Brain microvascular endothelial cell (primary cell): ENCODE measurements around the gene PTOV1.
A peak's percentile ranks its signal among the peaks of the same experiment; 100 is the strongest.

Experiments used
- DNase-seq: peaks from one replicate; pipeline ENCODE4 v3.0.0-alpha.2; 2020
- H3K27ac ChIP-seq: fragments of 250-450 bp; sonication (Bioruptor Pico); 2 replicates; pipeline ENCODE4 v1.5.1; 2020; ENCODE audit warnings: mild to moderate bottlenecking, moderate library complexity
- H3K27me3 ChIP-seq: fragments of 250-450 bp; sonication (Bioruptor Pico); replicated peaks from 2 replicates; pipeline ENCODE4 v1.5.1; 2020; ENCODE audit warnings: mild to moderate bottlenecking
- H3K36me3 ChIP-seq: fragments of 250-450 bp; sonication (Bioruptor Pico); replicated peaks from 2 replicates; pipeline ENCODE4 v1.5.1; 2020; ENCODE audit warnings: mild to moderate bottlenecking
- H3K4me3 ChIP-seq: 2 replicates; pipeline ENCODE4 v1.5.1; 2011; ENCODE audit warnings: low read depth, mild to moderate bottlenecking, control low read depth, low read length, moderate library complexity
- in situ Hi-C: cut with HindIII; loops from 2 replicates; pipeline ENCODE4 v1.10.0; 2017; ENCODE audit warnings: low sequenced_read_pairs, low pct_ligation_motif_present
- TF ChIP-seq, protein P1 (sequence below): IDR thresholded peaks from 2 replicates; pipeline ENCODE4 v1.5.1; 2011; ENCODE audit warnings: low read depth, mild to moderate bottlenecking, moderate library complexity, low read length, control low read depth, inconsistent platforms; ENCODE audit errors: missing control alignments

Gene PTOV1

DNA sequence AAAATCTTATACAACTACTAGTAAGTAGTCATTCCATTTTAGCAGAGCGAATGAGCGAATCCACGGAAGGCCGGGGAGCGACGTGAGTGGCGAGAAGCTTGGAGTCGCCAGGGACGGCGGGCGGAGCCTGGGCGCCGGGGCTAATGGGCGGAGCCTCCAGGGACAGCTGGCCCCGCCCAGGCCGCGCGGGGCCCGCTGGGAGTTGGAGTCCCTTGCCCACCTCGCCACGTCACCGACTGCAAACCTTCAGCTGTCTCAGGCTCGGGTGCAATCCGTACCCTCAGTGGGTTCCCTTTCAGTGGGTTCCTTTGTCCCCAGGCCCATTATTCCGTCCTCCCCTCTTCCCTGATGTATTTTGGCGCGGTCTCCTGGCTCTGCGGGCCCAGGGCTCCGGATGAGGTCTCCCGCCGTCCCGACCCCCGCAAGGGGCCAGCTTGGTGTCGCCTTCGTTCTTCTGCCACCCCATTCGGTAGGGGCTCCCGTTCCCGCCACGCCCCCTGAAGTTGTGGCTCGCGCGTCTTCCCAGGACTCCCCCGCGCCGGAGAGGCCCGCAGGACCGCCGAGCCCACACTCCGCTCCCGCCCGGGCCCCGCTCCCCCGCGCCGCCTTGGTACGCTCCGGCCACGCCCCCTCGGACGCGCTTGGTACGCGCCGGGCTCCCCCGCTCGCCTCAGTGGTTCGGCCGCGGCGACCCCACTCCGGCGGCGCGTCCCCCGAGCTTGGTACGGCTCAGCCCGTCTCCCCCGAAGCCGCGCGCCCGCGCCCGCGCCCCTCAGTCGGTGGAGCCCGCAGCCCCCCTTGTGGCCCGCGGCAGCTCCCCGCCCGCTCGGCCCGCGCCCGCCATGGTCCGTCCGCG lies at the start of gene PTOV1:
Gene PTOV1 (plus strand): TSS at position 673 of the 856 bp plus-strand sequence.
- H3K27me3 ChIP-seq, result no peaks in the 10 kb centered on the region
- in situ Hi-C loops, result no loop called here
- DNase-seq, result peak; percentile 80
- H3K27ac ChIP-seq, result peak within 1 kb of the TSS; percentile 99
- H3K4me3 ChIP-seq, result peak within 1 kb of the TSS; percentile 81
- peaks cover 9% of the 10 kb centered on the region for H3K36me3 ChIP-seq
- TF ChIP-seq, protein P1, sequence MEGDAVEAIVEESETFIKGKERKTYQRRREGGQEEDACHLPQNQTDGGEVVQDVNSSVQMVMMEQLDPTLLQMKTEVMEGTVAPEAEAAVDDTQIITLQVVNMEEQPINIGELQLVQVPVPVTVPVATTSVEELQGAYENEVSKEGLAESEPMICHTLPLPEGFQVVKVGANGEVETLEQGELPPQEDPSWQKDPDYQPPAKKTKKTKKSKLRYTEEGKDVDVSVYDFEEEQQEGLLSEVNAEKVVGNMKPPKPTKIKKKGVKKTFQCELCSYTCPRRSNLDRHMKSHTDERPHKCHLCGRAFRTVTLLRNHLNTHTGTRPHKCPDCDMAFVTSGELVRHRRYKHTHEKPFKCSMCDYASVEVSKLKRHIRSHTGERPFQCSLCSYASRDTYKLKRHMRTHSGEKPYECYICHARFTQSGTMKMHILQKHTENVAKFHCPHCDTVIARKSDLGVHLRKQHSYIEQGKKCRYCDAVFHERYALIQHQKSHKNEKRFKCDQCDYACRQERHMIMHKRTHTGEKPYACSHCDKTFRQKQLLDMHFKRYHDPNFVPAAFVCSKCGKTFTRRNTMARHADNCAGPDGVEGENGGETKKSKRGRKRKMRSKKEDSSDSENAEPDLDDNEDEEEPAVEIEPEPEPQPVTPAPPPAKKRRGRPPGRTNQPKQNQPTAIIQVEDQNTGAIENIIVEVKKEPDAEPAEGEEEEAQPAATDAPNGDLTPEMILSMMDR, result no peak

DNA sequence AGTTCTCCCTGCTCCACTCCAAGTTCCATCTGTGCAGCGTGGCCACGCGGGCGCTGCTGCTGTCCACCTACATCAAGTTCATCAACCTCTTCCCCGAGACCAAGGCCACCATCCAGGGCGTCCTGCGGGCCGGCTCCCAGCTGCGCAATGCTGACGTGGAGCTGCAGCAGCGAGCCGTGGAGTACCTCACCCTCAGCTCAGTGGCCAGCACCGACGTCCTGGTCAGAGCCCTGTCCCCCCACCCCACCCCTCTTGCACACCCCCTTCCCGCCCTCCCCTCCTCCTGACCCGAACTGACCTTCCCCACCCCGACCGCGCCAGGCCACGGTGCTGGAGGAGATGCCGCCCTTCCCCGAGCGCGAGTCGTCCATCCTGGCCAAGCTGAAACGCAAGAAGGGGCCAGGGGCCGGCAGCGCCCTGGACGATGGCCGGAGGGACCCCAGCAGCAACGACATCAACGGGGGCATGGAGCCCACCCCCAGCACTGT lies 49.5 kb upstream of the PTOV1 start:
- Histone ChIP-seq H3K27ac (no peak overlapping the region), H3K36me3 (peaks cover 72% of the 10 kb centered on the region), H3K27me3 (no peaks in the 10 kb centered on the region), H3K4me3 (peak overlapping the region; percentile 55)
- in situ Hi-C loops, result no loop called here
- TF ChIP-seq, protein P1, result no peak
- no peak for DNase-seq

DNA sequence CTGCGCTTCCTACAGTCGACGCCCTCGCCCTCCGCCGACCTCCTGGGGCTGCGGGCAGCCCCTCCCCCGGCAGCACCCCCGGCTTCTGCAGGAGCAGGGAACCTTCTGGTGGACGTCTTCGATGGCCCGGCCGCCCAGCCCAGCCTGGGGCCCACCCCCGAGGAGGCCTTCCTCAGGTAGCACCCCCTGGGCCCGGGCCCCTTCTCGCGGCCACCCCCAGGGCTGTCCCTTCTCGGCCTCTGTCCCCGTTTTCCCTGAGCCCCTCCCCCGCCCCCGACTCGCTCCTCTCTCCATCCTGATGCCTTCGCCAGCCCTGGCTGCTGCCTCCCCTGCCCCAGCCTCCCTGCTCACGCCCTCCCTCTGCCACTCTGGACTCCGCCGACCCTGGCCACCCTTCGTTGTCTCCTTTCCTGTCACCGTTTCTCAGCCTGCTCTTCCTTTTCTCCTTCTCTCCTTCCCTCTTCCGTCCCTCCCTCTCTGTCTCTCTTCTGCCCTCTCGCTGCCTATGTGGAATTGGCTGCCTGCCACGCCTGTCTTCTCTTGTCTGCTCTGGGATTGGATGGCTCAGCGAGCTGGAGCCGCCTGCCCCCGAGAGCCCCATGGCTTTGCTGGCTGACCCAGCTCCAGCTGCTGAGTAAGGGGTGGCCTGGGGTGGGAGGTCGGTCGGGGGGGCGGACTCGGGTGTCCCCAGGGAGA lies 48.8 kb upstream of the PTOV1 start:
- TF ChIP-seq, protein P1, result peak; percentile 56
- DNase-seq, result peak; percentile 88
- peak overlapping the region; percentile 55 for H3K4me3 ChIP-seq
- H3K27ac ChIP-seq, result no peak overlapping the region
- in situ Hi-C loops, result no loop called here
- H3K36me3 ChIP-seq, result peaks cover 66% of the 10 kb centered on the region
- H3K27me3 ChIP-seq, result no peaks in the 10 kb centered on the region

DNA sequence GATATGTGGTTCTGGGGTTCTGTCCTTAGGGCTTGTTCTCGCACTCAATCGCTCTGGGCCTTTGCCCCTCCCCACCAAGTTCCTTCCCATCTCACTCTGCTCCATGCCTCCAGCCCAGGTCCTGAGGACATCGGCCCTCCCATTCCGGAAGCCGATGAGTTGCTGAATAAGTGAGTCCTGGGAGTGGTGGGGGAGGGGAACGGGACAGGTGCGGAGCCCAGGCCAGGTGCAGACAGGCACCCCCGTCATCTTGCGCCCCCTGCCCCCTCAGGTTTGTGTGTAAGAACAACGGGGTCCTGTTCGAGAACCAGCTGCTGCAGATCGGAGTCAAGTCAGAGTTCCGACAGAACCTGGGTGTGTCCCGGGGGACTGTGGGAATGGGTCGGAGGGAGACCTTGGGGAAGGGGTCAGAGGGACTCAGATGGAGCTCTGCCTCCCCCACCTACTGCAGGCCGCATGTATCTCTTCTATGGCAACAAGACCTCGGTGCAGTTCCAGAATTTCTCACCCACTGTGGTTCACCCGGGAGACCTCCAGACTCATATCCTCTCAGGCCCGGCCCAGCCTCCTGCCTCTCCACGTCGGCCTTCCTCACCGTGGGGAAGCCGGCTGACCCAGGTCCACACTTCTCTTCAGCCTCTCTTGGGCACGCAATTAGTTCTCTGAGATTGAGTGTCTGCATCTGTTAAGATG lies 48.0 kb upstream of the PTOV1 start:
- H3K27me3 ChIP-seq, result no peaks in the 10 kb centered on the region
- H3K36me3 ChIP-seq, result peaks cover 70% of the 10 kb centered on the region
- TF ChIP-seq, protein P1, result no peak
- H3K4me3 ChIP-seq, result no peak overlapping the region
- DNase-seq, result no peak
- in situ Hi-C loops, result no loop called here
- H3K27ac ChIP-seq, result no peak overlapping the region

DNA sequence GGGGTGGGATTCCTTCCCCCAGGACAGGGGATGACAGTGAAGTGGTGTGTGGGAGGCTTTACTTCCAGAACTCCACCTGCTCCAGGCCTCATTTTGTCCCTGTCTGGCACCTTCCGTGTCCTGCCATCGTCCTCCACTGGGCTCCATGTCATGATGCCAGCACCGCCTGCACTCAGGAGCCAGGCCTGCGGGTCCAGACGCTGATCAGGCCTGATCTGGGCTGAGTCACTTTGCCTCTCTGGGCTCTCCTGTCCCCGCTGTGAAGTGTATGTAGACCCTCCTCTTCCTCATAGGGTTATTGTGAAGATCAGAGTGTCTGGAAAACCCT lies 47.5 kb upstream of the PTOV1 start:
- Histone ChIP-seq H3K36me3 (peaks cover 68% of the 10 kb centered on the region), H3K27me3 (no peaks in the 10 kb centered on the region), H3K4me3 (no peak overlapping the region), H3K27ac (no peak overlapping the region)
- in situ Hi-C loops, result no loop called here
- DNase-seq, result no peak
- TF ChIP-seq, protein P1, result no peak
